Measurements from ENCODE around the gene NUF2. TPM values are rescaled to one million over a fixed set of nuclear protein-coding genes. Genes with fewer than 3 reads are reported as not detected.
"Not testable (repeated sequence)": the region's sequence is repeated elsewhere in the genome, so short reads cannot be mapped to it uniquely, and the experiment has no call there.

NUF2 gene
- polyA plus RNA-seq, 2 of the 4 experiments (the other 2 are of a cell fraction), result 28.5 to 38.5 TPM

DNA sequence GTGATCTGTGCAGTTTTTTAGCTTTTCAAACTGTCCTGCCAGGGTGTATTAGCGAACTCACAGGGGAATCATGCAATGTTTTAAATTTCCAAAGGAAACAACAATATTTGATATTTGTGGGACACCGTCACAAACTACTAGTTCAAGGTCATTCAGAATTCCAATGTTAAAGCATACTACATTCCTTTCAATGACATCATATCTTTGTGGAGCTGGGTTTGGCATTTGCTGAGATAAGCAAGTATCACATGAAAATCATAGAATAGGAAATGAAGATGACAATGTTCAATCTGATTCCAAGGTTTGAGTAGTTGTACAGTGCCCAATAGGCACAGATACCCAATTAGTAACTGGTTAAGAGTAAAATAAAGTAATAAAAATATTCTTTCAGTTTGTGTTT, 35.6 kb downstream of the NUF2 start:
- WGBS (ENCODE audit: missing lambda C conversion rate), result 88% methylated on average over 2 of the region's 2 CpGs
- ChIA-PET CTCF (interaction anchor here (1.2 to 2.6 kb wide), 3 partner anchors 20 to 1717 kb away, joined by 3 to 13 read pairs (median 3); no protein-coding TSS in a partner anchor), POLR2A (no interaction called here)
- no peaks in the 10 kb centered on the region for H3K9me3 ChIP-seq
- H3K27ac ChIP-seq, result no peak overlapping the region
- no peak overlapping the region for H3K4me3 ChIP-seq
- H3K4me1 ChIP-seq, result no peaks in the 10 kb centered on the region
- TF ChIP-seq CHD2 (IDR thresholded peaks at IDR 0.05; ENCODE audit: low read length, partially characterized antibody) (no peak), NPAS2 (CRISPR knock-in tag; IDR thresholded peaks at IDR 0.05; ENCODE audit: borderline replicate concordance) (no peak), HMGXB4 (CRISPR knock-in tag; IDR thresholded peaks at IDR 0.05; ENCODE audit: borderline replicate concordance) (no peak), POLR2A (IDR thresholded peaks at IDR 0.05; ENCODE audit: low read length) (no peak), MAZ (IDR thresholded peaks at IDR 0.05; ENCODE audit: borderline replicate concordance, low read depth, low read length) (no peak), CBX8 (IDR thresholded peaks at IDR 0.05) (no peak), EP300 (IDR thresholded peaks at IDR 0.05) (no peak), RFX5 (IDR thresholded peaks at IDR 0.05) (no peak), JUN (IDR thresholded peaks at IDR 0.05) (no peak), HDAC2 (IDR thresholded peaks at IDR 0.05) (no peak), RCOR1 (IDR thresholded peaks at IDR 0.05; ENCODE audit: low read depth, low read length) (no peak), ESRRA (IDR thresholded peaks at IDR 0.05; ENCODE audit: borderline replicate concordance, low read length) (no peak), RAD21 (conservative IDR thresholded peaks at IDR 0.05 in 1 of 2, IDR thresholded peaks at IDR 0.05 in 1 of 2) (no peak), FOSB (CRISPR knock-in tag; IDR thresholded peaks at IDR 0.05) (no peak), BHLHE40 (IDR thresholded peaks at IDR 0.05; ENCODE audit: low read depth, low read length) (no peak), RARB (CRISPR knock-in tag; IDR thresholded peaks at IDR 0.05) (no peak), HOXB5 (CRISPR knock-in tag; IDR thresholded peaks at IDR 0.05) (no peak)
- TF ChIP-seq, protein P1, sequence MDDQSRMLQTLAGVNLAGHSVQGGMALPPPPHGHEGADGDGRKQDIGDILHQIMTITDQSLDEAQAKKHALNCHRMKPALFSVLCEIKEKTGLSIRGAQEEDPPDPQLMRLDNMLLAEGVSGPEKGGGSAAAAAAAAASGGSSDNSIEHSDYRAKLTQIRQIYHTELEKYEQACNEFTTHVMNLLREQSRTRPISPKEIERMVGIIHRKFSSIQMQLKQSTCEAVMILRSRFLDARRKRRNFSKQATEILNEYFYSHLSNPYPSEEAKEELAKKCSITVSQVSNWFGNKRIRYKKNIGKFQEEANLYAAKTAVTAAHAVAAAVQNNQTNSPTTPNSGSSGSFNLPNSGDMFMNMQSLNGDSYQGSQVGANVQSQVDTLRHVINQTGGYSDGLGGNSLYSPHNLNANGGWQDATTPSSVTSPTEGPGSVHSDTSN (IDR thresholded peaks at IDR 0.05), result no peak
- no peak for FAIRE-seq
- ATAC-seq, result no peak
- no peak overlapping the region for H3K4me2 ChIP-seq
- no peak for DNase-seq (ENCODE audit: low read depth in 1 of 2, low spot score in 1 of 2)

GRCh38 chr1:163358172-163358571, 36.4 kb downstream of the NUF2 start:
- H3K9me3 ChIP-seq; DNase-seq (ENCODE audit: low read depth in 1 of 2, low spot score in 1 of 2); FAIRE-seq; POLR2A ChIA-PET; H3K4me1 ChIP-seq; H3K4me3 ChIP-seq; ATAC-seq; H3K27ac ChIP-seq; H3K4me2 ChIP-seq: not testable (repeated sequence)
- 91% methylated on average over 11 of the region's 11 CpGs for WGBS (ENCODE audit: missing lambda C conversion rate)
- CTCF ChIA-PET, result interaction anchor here (1.2 to 2.6 kb wide), 4 partner anchors 21 to 1716 kb away, joined by 3 to 13 read pairs (median 4); no protein-coding TSS in a partner anchor

DNA sequence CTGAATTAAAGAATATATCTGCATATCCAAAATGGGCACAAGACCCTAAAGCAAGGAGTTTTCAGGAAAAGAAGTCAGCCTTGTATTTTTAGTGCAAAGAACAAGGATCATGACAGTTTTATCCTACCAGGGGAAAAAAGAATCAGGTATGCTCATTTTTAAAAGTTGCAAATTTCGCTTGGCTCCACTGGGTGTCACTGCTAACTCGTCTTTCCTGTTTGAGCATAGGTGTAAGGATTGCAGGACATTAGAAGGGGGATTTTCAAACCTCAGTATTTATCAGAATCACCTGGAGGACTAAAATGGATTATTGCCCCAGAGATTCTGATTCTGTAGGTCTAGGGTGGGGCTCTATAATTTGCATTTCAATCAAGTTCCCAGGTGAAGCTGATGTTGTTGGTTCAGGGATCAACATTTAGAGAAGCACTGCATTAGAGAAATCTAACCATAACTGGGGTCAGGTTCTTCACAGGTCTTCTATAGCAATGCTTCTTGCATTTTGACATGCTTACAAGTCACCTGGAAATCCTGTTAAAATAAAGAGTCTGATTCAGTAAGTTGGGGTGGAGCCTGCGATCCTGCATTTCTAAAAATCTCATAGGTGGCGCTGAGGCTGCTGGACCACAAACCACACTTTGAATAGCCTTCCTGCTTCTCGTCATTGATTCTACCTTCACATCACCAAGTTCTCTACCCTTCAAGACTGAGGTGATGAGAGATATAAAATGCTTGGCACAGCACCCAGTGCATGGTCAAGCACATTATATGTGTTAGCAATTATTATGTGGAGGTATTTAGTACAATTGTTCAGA, 39.6 kb downstream of the NUF2 start:
- peak; percentile 80 to 84 for ATAC-seq
- no peak overlapping the region for H3K4me2 ChIP-seq
- no peaks in the 10 kb centered on the region for H3K4me1 ChIP-seq
- ChIA-PET CTCF (interaction anchor here (0.6 to 2.2 kb wide), 4 partner anchors 11 to 1712 kb away, joined by 3 to 7 read pairs (median 4); no protein-coding TSS in a partner anchor), POLR2A (no interaction called here)
- H3K9me3 ChIP-seq, result no peaks in the 10 kb centered on the region
- WGBS (ENCODE audit: missing lambda C conversion rate), result 17% methylated on average over 5 of the region's 5 CpGs
- peak; percentile 23 for FAIRE-seq
- no peak overlapping the region for H3K4me3 ChIP-seq
- peak; percentile 5 to 29 for DNase-seq (ENCODE audit: low read depth in 1 of 2, low spot score in 1 of 2)
- H3K27ac ChIP-seq, result no peak overlapping the region
- no peak for TF ChIP-seq TP53 (CRISPR knock-in tag; IDR thresholded peaks at IDR 0.05)
- TF ChIP-seq KDM1A (IDR thresholded peaks at IDR 0.05; ENCODE audit: low read depth), result no peak
- TF ChIP-seq JUNB (IDR thresholded peaks at IDR 0.05), result no peak
- TF ChIP-seq CTCF (IDR thresholded peaks at IDR 0.05), result peak; percentile 61
- TF ChIP-seq HOXB5 (CRISPR knock-in tag; IDR thresholded peaks at IDR 0.05), result no peak
- TF ChIP-seq SMC3 (IDR thresholded peaks at IDR 0.05), result peak; percentile 49
- TF ChIP-seq MAFK (IDR thresholded peaks at IDR 0.05; ENCODE audit: partially characterized antibody), result no peak
- TF ChIP-seq RAD21 (conservative IDR thresholded peaks at IDR 0.05 in 1 of 2, IDR thresholded peaks at IDR 0.05 in 1 of 2), result peak; percentile 68 to 73
- TF ChIP-seq CHD4 (IDR thresholded peaks at IDR 0.05; ENCODE audit: borderline replicate concordance), result no peak
- no peak for TF ChIP-seq PHF8 (IDR thresholded peaks at IDR 0.05; ENCODE audit: borderline replicate concordance, low read depth)
